Vagina (tissue), 2 donors: Measurements from ENCODE around the gene STK38L.

Source experiments
- CTCF ChIP-seq, 3 experiments: fragments of 450-650 bp in 2 of 3; fragments of 200-600 bp in 1 of 3; sonication (generic) in 1 of 3; IDR thresholded peaks; one replicate each; pipeline ENCODE4 v1.5.1; 2017 to 2019; ENCODE audit warnings: antibody characterized with exemption in 3 of 3, mild to moderate bottlenecking in 2 of 3, moderate library complexity in 2 of 3
- POLR2A ChIP-seq, 2 donors: fragments of 450-650 bp; IDR thresholded peaks; one replicate each; pipeline ENCODE4 v1.6.1; 2017; ENCODE audit warnings: antibody characterized with exemption in 2 of 2, mild to moderate bottlenecking in 2 of 2, moderate library complexity in 2 of 2
- POLR2AphosphoS5 ChIP-seq, 2 donors: sonication (generic); formaldehyde crosslinking; IDR thresholded peaks; one replicate each; pipeline ENCODE4 v1.9.0; 2017; ENCODE audit warnings: antibody characterized with exemption in 2 of 2, mild to moderate bottlenecking in 2 of 2, low read depth in 1 of 2; ENCODE audit not compliant: insufficient read depth in 1 of 2

GRCh38 chr12:27292718-27293117 lies 48.6 kb downstream of the STK38L start:
- TF ChIP-seq CTCF (IDR thresholded peaks at IDR 0.05) (no peak), POLR2A (IDR thresholded peaks at IDR 0.05) (no peak), POLR2AphosphoS5 (IDR thresholded peaks at IDR 0.05; ENCODE audit: insufficient read depth in 1 of 2, low read depth in 1 of 2) (no peak)
